Subcutaneous adipose tissue (tissue), 4 donors: ENCODE measurements around the gene KCNH8. TPM values are rescaled to one million over a fixed set of nuclear protein-coding genes. Genes with fewer than 3 reads are reported as not detected.

Source experiments
- CTCF ChIP-seq: fragments of 450-650 bp; IDR thresholded peaks from one replicate; pipeline ENCODE4 v1.5.1; 2016; ENCODE audit warnings: low read depth, mild to moderate bottlenecking, control low read depth, antibody characterized with exemption, moderate library complexity
- small RNA-seq: library from RNA; depleted of rRNA; stranded (forward); fragments of <200 nt; gene quantifications from one replicate; pipeline ENCODE3, GENCODE V24; 2016
- total RNA-seq, 4 donors: library from RNA; depleted of rRNA; stranded (reverse); fragments of >200 nt; gene quantifications; one replicate each; pipeline ENCODE4 v1.1.0, GENCODE V29; 2016

Gene KCNH8
- total RNA-seq, 4 donors from 2014 or later: not detected

DNA sequence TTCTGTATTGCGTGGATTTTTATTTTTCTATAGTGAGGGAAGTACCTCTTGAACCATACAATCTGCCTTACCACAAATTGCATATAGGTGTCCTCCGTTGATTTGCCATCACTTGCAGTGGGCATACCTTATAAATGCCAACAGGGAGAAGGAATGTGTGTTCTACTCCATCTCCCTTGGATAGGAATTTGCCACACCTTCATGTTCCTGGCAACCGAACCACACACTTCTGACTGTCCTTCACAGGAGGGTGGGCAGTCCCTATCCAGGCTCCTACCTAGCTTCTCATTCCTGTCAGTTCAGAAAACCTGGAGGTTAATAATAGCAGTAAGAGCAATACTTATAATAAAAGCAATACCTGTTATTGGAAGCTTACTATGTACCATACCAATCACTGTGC is 428.0 kb downstream of the KCNH8 start:
- TF ChIP-seq CTCF: no peak

Small RNAs within 50 kb of the gene (small RNA-seq; reads per million reads assigned to genes)
- not detected for gene MIR4791
